NCI-H69 (cell line): Measurements from ENCODE around the gene ETV6.

Experiments
- DNase-seq: peaks from one replicate; lab custom pipeline; 2025; lab: John Stamatoyannopoulos, UW

Gene ETV6

GRCh38 chr12:11827091-11828061 lies 177.9 kb downstream of the ETV6 start:
- no peak for DNase-seq

DNA sequence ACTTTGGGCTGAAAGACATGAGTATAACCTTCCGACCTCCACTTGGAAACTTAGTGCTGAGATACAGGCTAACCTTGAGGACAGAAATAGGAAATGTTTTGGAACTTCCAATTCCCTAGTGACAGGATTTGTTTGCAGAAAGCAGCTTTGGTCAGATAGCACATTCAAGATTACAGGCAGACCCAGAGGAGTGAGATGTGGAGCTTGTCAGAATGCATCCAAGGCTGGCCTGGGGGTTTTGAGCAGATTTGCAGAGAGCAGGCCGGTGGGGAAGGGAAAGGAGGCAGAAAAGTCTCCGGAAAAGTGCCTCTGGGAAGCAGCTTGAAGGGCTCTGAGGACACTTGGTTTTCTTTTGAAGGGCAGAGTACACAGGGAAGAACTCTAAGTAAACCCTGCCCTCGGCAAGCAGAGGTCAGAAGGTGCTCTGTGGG lies 180.3 kb downstream of the ETV6 start:
- DNase-seq, result no peak

DNA sequence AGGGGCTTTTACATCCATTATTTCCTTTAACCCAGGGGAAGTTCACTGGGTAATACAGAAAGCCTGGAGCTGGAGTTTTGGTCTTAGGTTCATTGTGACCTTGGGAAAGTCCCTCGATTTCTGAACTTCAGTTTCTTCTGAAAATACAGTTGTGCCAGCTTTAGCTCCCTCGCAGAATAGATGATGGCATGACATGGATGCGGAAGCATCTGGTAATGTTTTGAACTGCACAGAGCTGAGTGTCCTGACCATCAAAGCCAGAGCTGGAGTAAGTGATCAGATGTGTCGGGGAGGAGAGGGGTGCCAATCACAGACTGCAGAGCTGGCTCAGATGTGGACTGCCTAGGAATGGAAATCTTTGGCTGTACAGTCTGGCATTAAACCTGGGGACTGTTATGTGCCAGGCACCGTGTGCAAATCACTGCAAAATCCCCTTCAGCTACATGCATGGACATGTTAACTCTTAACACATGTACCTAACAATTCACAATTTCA lies 180.9 kb downstream of the ETV6 start:
- no peak for DNase-seq

GRCh38 chr12:11832093-11832492 lies 182.6 kb downstream of the ETV6 start:
- no peak for DNase-seq

GRCh38 chr12:11833174-11833895 lies 183.9 kb downstream of the ETV6 start:
- DNase-seq, result no peak

- DNase-seq, result no peak
Observed at GRCh38 chr12:11834104-11834812, 184.8 kb downstream of the ETV6 start.

- DNase-seq, result no peak
Observed at GRCh38 chr12:11834931-11835330, 185.5 kb downstream of the ETV6 start.

DNA sequence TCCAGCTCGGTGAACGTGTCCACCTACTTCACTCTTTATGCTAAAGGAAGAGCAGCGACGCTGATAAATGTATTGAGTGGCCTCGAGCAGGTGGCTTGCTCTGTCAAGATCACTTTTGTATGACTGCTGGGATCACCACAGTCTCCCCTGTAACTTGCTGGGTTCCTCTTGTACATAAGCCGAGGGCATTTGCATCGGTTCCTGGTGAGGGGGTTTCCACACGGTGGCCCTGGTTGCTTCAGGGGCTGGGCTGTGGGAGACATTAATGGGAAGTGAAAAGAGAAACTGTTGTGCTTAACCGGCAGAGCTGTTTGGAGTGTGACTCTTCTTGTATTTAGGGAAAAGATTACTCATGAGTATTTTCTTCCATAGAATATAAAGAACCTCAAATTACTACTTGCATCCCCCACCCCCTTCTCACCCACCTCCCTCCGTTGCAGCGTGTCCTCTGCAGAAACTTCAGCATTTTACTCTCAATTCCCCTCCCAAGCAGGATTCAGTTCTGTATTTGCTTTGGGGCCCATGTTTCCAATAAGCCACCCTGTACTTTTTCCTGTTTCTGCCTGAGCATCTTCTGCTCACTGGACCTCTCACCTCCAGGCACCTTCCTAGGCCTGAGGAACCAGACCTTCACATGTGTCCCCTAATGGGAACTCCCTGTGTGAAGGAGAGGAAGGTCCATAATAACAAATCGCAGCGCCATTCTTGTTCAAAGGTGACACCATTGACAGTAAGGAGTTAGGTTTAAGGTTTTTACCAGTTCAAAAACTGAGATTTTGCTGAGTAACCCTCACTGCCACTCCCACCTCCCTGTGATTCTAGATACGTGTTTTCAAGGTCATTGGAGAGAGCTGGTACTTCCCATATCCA lies 187.0 kb downstream of the ETV6 start:
- no peak for DNase-seq

GRCh38 chr12:11837216-11837934 lies 187.9 kb downstream of the ETV6 start:
- no peak for DNase-seq

DNA sequence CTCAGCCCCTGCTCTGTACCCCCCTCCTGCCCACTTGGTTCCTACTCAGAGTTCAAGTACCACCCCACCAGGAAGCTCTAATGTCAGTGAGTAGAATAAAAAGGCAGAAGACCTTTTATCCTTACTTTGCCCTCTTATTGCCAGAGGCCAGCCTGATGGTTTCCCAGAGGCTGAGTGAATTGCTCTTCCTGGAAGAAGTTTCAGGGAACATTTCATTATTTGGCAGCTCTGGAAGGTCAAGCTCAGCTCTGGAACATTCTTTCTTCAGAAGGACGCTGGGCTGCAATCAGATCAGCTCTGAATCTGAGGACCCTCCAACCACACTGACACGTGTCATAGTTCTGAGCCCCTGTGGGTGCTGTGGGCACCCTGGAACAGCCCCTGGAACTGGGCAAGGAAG lies 188.9 kb downstream of the ETV6 start:
- DNase-seq, result no peak

DNA sequence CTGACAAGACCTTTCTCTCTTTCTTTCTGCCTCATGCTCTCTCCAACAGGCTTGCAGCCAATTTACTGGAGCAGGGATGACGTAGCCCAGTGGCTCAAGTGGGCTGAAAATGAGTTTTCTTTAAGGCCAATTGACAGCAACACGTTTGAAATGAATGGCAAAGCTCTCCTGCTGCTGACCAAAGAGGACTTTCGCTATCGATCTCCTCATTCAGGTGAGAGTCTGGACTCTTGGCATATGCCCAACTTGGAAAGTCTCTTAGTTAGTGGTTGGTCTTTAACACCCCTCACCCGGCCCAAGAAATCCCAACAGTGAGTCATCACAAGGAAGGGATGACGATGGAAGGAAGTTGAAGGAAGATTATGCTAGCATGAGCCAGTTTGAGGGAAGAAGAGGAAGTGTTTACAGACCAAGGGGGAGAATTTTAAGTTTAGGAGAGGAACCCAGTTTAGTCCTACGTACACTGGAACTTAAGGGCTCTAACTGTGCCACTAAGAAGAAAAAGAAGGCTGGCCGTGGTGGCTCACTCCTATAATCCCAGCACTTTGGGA lies 189.7 kb downstream of the ETV6 start:
- no peak for DNase-seq

GRCh38 chr12:11840366-11840765 lies 190.9 kb downstream of the ETV6 start:
- peak; percentile 53 for DNase-seq

DNA sequence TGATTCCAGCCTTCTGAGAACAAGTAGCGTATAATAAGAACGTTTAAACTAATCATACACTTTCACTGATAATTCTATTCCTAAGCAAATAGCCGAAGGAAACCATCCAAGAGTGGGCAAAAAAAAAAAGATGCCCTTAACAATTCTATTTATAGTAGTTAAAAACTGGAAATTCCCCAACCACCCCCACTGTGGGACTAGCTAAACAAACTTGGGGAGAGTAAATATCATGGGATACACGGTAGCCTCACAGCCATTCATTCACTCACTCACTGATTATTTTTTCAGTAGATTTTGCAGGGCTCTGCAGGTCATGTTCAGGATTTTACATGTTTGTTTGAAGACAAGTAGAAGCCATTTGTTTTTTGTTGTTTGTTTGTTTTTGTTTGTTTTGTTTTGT lies 197.0 kb downstream of the ETV6 start:
- DNase-seq, result peak; percentile 2

DNA sequence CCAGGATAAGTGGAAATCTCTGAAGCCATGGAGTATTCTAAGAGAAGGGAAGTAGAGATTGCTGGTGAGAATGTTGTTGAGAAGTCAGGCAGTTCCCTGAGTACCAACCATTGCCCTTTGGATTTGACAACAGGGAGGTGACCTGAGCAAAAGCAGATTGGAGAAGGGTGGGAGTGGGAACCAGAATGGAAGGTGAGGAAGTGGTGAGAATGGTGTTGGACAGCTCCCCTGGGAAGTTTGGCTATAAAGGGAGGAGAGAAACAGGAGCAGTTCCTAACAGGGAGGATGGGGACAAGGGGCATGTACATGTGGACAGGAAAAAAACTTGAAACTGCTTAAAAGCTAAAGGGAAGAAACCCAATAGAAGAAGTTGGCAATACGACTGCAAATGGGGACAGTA lies 198.1 kb downstream of the ETV6 start:
- no peak for DNase-seq

GRCh38 chr12:11849757-11850504 lies 200.5 kb downstream of the ETV6 start:
- no peak for DNase-seq

GRCh38 chr12:11853126-11853525 lies 203.7 kb downstream of the ETV6 start:
- DNase-seq, result peak; percentile 50

- DNase-seq, result no peak
Observed at GRCh38 chr12:11854011-11854499, 204.6 kb downstream of the ETV6 start.

DNA sequence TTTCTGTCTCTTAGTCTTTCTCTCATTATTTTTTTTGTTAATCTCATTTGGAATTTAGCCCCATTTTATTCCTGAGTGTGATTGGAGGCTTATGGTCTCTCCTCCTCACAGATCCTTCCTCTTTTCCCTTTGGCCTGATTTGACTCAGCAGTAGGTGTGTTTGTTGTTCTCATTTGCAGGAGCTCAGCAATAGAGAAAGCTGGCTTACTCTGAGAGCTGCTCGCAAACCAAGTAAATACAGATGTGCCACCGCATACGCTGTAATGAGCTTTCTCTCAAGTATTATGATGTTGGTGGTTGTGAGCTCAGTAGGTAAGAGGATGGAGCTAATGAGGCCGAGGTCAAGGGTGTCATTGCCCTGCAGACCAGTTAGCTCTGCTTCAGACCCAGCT lies 206.5 kb downstream of the ETV6 start:
- DNase-seq, result peak; percentile 52

DNA sequence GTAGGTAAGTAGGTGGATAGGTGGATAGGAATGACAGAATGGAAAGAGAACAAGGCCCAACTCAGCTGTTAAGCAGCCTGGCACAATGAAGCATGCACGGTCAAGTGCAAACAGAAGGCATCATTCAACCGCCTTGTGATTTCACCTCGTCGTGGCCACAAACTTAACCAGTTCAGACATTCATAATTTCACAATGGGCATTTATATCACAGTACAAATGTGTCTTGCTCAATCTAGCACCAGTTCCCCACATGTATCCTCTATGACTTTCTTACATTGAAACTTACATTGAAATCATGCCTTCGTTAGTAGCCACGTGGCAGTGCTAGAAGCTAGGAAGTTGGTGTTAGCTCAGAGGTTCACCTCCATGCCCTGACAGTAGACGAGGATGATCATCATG lies 207.5 kb downstream of the ETV6 start:
- DNase-seq, result no peak
